ENCODE results near the gene EPHB4. TPM values are rescaled to one million over a fixed set of nuclear protein-coding genes. Genes with fewer than 3 reads are reported as not detected.

The EPHB4 gene
- total RNA-seq, 1 experiment from 2014 or later, result 135 TPM

GRCh38 chr7:100826514-100827329 lies 601 bp downstream of the EPHB4 start:
- Histone ChIP-seq H3K4me2 (ENCODE audit: insufficient read depth, insufficient read length, low read length) (peak overlapping the region; percentile 97), H3K23ac (ENCODE audit: insufficient read length, low read depth, low read length) (no peak overlapping the region), H4K8ac (replicated peaks; ENCODE audit: insufficient read length, low read depth, low read length) (no peak overlapping the region), H2AK5ac (ENCODE audit: insufficient read length, low read length) (no peak overlapping the region), H3T11ph (ENCODE audit: low read length) (no peak overlapping the region), H4K20me1 (ENCODE audit: control insufficient read depth, insufficient read depth, insufficient read length) (no peaks in the 10 kb centered on the region), H3K27me3 (ENCODE audit: insufficient read depth, low read length) (no peaks in the 10 kb centered on the region), H3K18ac (ENCODE audit: insufficient read length, low read depth, low read length) (no peak overlapping the region), H2BK5ac (ENCODE audit: insufficient read length, low read length) (no peak overlapping the region), H2BK120ac (ENCODE audit: low read depth, low read length, poor library complexity, severe bottlenecking) (no peak overlapping the region), H3K4ac (ENCODE audit: low read depth, low read length) (no peak overlapping the region), H3K79me1 (ENCODE audit: insufficient read depth, low read depth, low read length, poor library complexity, severe bottlenecking) (peaks cover 21% of the 10 kb centered on the region), H3K9ac (ENCODE audit: extremely low read depth, insufficient read length, low read length) (peak overlapping the region; percentile 85), H2AFZ (ENCODE audit: low read length) (no peak overlapping the region), H3K4me1 (ENCODE audit: insufficient read depth, low read length) (peaks cover 7% of the 10 kb centered on the region; the same call in 1 of the 2 replicates), H2BK12ac (ENCODE audit: insufficient read length, low read depth, low read length) (no peak overlapping the region), H3K79me2 (ENCODE audit: insufficient read depth, low read length) (peaks cover 15% of the 10 kb centered on the region), H3K27ac (ENCODE audit: insufficient read length, low read depth, low read length) (no peak overlapping the region), H2BK15ac (ENCODE audit: low read depth, low read length) (no peak overlapping the region), H4K91ac (ENCODE audit: insufficient read length, low read depth, low read length) (no peak overlapping the region), H2BK20ac (ENCODE audit: low read depth, low read length, poor library complexity, severe bottlenecking) (no peak overlapping the region), H3K14ac (ENCODE audit: insufficient read depth, low read length) (peak overlapping the region; percentile 50), H3K23me2 (ENCODE audit: insufficient read length, low read depth, low read length, poor library complexity, severe bottlenecking) (peaks cover 16% of the 10 kb centered on the region), H4K5ac (ENCODE audit: insufficient read length, low read depth, low read length) (no peak overlapping the region), H3K9me3 (ENCODE audit: control insufficient read depth, low read depth, low read length) (no peaks in the 10 kb centered on the region), H3K56ac (ENCODE audit: insufficient read length, low read depth, low read length) (no peak overlapping the region)
- Mint-ChIP-seq H3K27ac (peak overlapping the region; percentile 81 to 98 (median 89)), H3K36me3 (ENCODE audit: insufficient read depth in 1 of 3, low read depth in 3 of 3) (peaks cover 25 to 44% (median 44%) of the 10 kb centered on the region in 3 experiments; a peak in 6 of 7 replicates), H3K4me3 (peak overlapping the region; percentile 92 to 100), H3K9me3 (peaks cover 0 to 2% of the 10 kb centered on the region in 2 experiments; a peak in 2 of 5 replicates), H3K27me3 (ENCODE audit: low read depth) (no peaks in the 10 kb centered on the region; the same call in none of the 2 replicates), H3K4me1 (peaks cover 22 to 36% of the 10 kb centered on the region in 2 experiments)
- no peak for TF ChIP-seq CTCF (conservative IDR thresholded peaks at IDR 0.05)
- WGBS (ENCODE audit: extremely low coverage, insufficient read length, low lambda C conversion rate), result no CpG with 5 or more reads among the region's 71 CpGs
- no peak for DNase-seq
